Measurements from ENCODE around the gene TMEM14A. TPM values are rescaled to one million over a fixed set of nuclear protein-coding genes. Genes with fewer than 3 reads are reported as not detected.

The TMEM14A gene
- polyA plus RNA-seq, 1 donor from 2014 or later: 326 TPM

GRCh38 chr6:52641826-52642225 is 29.1 kb upstream of the TMEM14A start:
- Histone ChIP-seq H2AFZ (ENCODE audit: low read depth, low read length) (no peak overlapping the region), H3K4me2 (ENCODE audit: low read length) (no peak overlapping the region), H3K9ac (ENCODE audit: low read length) (no peak overlapping the region), H3K9me2 (ENCODE audit: insufficient read depth, low read length) (no peaks in the 10 kb centered on the region), H3K79me2 (replicated peaks; ENCODE audit: insufficient read depth, low read length) (no peaks in the 10 kb centered on the region), H3K4me3 (ENCODE audit: low read length) (no peak overlapping the region), H3K27ac (ENCODE audit: low read length) (no peak overlapping the region), H3K9me3 (ENCODE audit: low read length) (no peaks in the 10 kb centered on the region), H4K20me1 (ENCODE audit: insufficient read depth) (no peaks in the 10 kb centered on the region), H3K36me3 (ENCODE audit: insufficient read depth, low read length) (no peaks in the 10 kb centered on the region), H3K27me3 (ENCODE audit: insufficient read depth, low read depth, low read length) (no peaks in the 10 kb centered on the region), H3F3A (ENCODE audit: insufficient read depth, low read length, poor library complexity, severe bottlenecking) (no peaks in the 10 kb centered on the region)
- TF ChIP-seq MXI1 (conservative IDR thresholded peaks at IDR 0.05; ENCODE audit: poor library complexity, severe bottlenecking) (no peak), RAD21 (conservative IDR thresholded peaks at IDR 0.05) (no peak), CTCF (IDR thresholded peaks at IDR 0.05; ENCODE audit: poor library complexity, severe bottlenecking) (no peak), REST (IDR thresholded peaks at IDR 0.05; ENCODE audit: borderline replicate concordance) (no peak), SMC3 (conservative IDR thresholded peaks at IDR 0.05; ENCODE audit: poor library complexity) (no peak), EP300 (conservative IDR thresholded peaks at IDR 0.05; ENCODE audit: poor library complexity, severe bottlenecking) (no peak), TAF1 (IDR thresholded peaks at IDR 0.05; ENCODE audit: low read depth) (no peak), EZH2 (IDR thresholded peaks at IDR 0.05; ENCODE audit: borderline replicate concordance, insufficient read depth, low read length, poor library complexity, severe bottlenecking) (no peak), POLR2AphosphoS5 (IDR thresholded peaks at IDR 0.05) (no peak)

- H3K4me2 ChIP-seq (ENCODE audit: low read length): no peak overlapping the region
- H3K9me2 ChIP-seq (ENCODE audit: insufficient read depth, low read length): no peaks in the 10 kb centered on the region
- no peaks in the 10 kb centered on the region for H3K79me2 ChIP-seq (replicated peaks; ENCODE audit: insufficient read depth, low read length)
- H3F3A ChIP-seq (ENCODE audit: insufficient read depth, low read length, poor library complexity, severe bottlenecking): no peaks in the 10 kb centered on the region
- H2AFZ ChIP-seq (ENCODE audit: low read depth, low read length): no peak overlapping the region
- H3K9ac ChIP-seq (ENCODE audit: low read length): no peak overlapping the region
- no peaks in the 10 kb centered on the region for H3K27me3 ChIP-seq (ENCODE audit: insufficient read depth, low read depth, low read length)
- no peak overlapping the region for H3K27ac ChIP-seq (ENCODE audit: low read length)
- no peaks in the 10 kb centered on the region for H3K9me3 ChIP-seq (ENCODE audit: low read length)
- no peaks in the 10 kb centered on the region for H3K36me3 ChIP-seq (ENCODE audit: insufficient read depth, low read length)
- H3K4me3 ChIP-seq (ENCODE audit: low read length): no peak overlapping the region
- H4K20me1 ChIP-seq (ENCODE audit: insufficient read depth): no peaks in the 10 kb centered on the region
- TF ChIP-seq MXI1 (conservative IDR thresholded peaks at IDR 0.05; ENCODE audit: poor library complexity, severe bottlenecking): no peak
- TF ChIP-seq EZH2 (IDR thresholded peaks at IDR 0.05; ENCODE audit: borderline replicate concordance, insufficient read depth, low read length, poor library complexity, severe bottlenecking): no peak
- no peak for TF ChIP-seq TAF1 (IDR thresholded peaks at IDR 0.05; ENCODE audit: low read depth)
- no peak for TF ChIP-seq RAD21 (conservative IDR thresholded peaks at IDR 0.05)
- no peak for TF ChIP-seq POLR2AphosphoS5 (IDR thresholded peaks at IDR 0.05)
- no peak for TF ChIP-seq SMC3 (conservative IDR thresholded peaks at IDR 0.05; ENCODE audit: poor library complexity)
- TF ChIP-seq CTCF (IDR thresholded peaks at IDR 0.05; ENCODE audit: poor library complexity, severe bottlenecking): no peak
- TF ChIP-seq EP300 (conservative IDR thresholded peaks at IDR 0.05; ENCODE audit: poor library complexity, severe bottlenecking): no peak
- TF ChIP-seq REST (IDR thresholded peaks at IDR 0.05; ENCODE audit: borderline replicate concordance): no peak
Observed at GRCh38 chr6:52642368-52642767, 28.5 kb upstream of the TMEM14A start.

Data from neural cell (in vitro differentiated cells).